SK-N-SH treated with all-trans-retinoic acid at 6 μM for 48 hours (cell line): Measurements from ENCODE around the gene DBN1.

Source experiments
- ATAC-seq: fragments of 200-7000 bp; cut with Tn5 transposase; 3 replicates; pipeline ENCODE4 v1.9.1; 2020; ENCODE audit warnings: mild to moderate bottlenecking, moderate library complexity
- ARNTL ChIP-seq: fragments of 450-650 bp; formaldehyde crosslinking; IDR thresholded peaks from 2 replicates; pipeline ENCODE4 v1.5.0; 2020; ENCODE audit warnings: low read depth, mild to moderate bottlenecking, moderate library complexity, borderline replicate concordance
- BACH2 ChIP-seq: fragments of 250-450 bp; sonication (Bioruptor Pico); IDR thresholded peaks from 2 replicates; pipeline ENCODE4 v1.9.0; 2021; ENCODE audit warnings: mild to moderate bottlenecking, borderline replicate concordance
- CSDC2 ChIP-seq: fragments of 250-450 bp; sonication (Bioruptor Pico); IDR thresholded peaks from 2 replicates; pipeline ENCODE4 v1.5.0; 2020; ENCODE audit warnings: mild to moderate bottlenecking, moderate library complexity
- ESRRG ChIP-seq: fragments of 250-450 bp; sonication (Bioruptor Pico); IDR thresholded peaks from 2 replicates; pipeline ENCODE4 v1.6.1; 2021; ENCODE audit warnings: mild to moderate bottlenecking
- ISL1 ChIP-seq: fragments of 250-450 bp; sonication (Bioruptor Pico); IDR thresholded peaks from 2 replicates; pipeline ENCODE4 v2.1.2; 2022; ENCODE audit warnings: mild to moderate bottlenecking, moderate library complexity
- PPARA ChIP-seq: fragments of 250-450 bp; sonication (Bioruptor Pico); IDR thresholded peaks from 2 replicates; pipeline ENCODE4 v1.5.0; 2020; ENCODE audit warnings: mild to moderate bottlenecking, borderline replicate concordance
- RARB ChIP-seq: fragments of 250-450 bp; sonication (Bioruptor Pico); IDR thresholded peaks from 2 replicates; pipeline ENCODE4 v1.8.0; 2021; ENCODE audit warnings: mild to moderate bottlenecking, moderate library complexity
- SNAI2 ChIP-seq: fragments of 250-450 bp; sonication (Bioruptor Pico); IDR thresholded peaks from 2 replicates; pipeline ENCODE4 v1.5.0; 2020; ENCODE audit warnings: mild to moderate bottlenecking, moderate library complexity
- TCF4 ChIP-seq: fragments of 250-450 bp; sonication (Bioruptor Pico); IDR thresholded peaks from 2 replicates; pipeline ENCODE4 v1.8.0; 2021; ENCODE audit warnings: mild to moderate bottlenecking, moderate library complexity, borderline replicate concordance
- ZC3H10 ChIP-seq: fragments of 250-450 bp; sonication (Bioruptor Pico); IDR thresholded peaks from 2 replicates; pipeline ENCODE4 v1.5.1; 2021; ENCODE audit warnings: mild to moderate bottlenecking, moderate library complexity
- ZFP3 ChIP-seq: fragments of 250-450 bp; sonication (Bioruptor Pico); IDR thresholded peaks from 2 replicates; pipeline ENCODE4 v1.5.0; 2020; ENCODE audit warnings: mild to moderate bottlenecking, moderate library complexity
- ZFP30 ChIP-seq: fragments of 450-650 bp; formaldehyde crosslinking; IDR thresholded peaks from 2 replicates; pipeline ENCODE4 v1.5.0; 2022; ENCODE audit warnings: mild to moderate bottlenecking, moderate library complexity
- ZNF565 ChIP-seq: fragments of 450-650 bp; formaldehyde crosslinking; conservative IDR thresholded peaks from 2 replicates; pipeline ENCODE4 v1.5.0; 2020; ENCODE audit warnings: low read depth, mild to moderate bottlenecking, moderate library complexity
- ZNF70 ChIP-seq: fragments of 450-650 bp; formaldehyde crosslinking; IDR thresholded peaks from 2 replicates; pipeline ENCODE4 v1.5.0; 2020; ENCODE audit warnings: mild to moderate bottlenecking, moderate library complexity
- ZNF8 ChIP-seq: fragments of 450-650 bp; formaldehyde crosslinking; IDR thresholded peaks from 2 replicates; pipeline ENCODE4 v1.5.0; 2020; ENCODE audit warnings: mild to moderate bottlenecking, moderate library complexity
- TF ChIP-seq, protein P1 (sequence below): fragments of 250-450 bp; sonication (Bioruptor Pico); IDR thresholded peaks from 2 replicates; pipeline ENCODE4 v1.8.0; 2020; ENCODE audit warnings: mild to moderate bottlenecking, moderate library complexity, borderline replicate concordance
- TF ChIP-seq, protein P2 (sequence below): fragments of 250-450 bp; sonication (Bioruptor Pico); IDR thresholded peaks from 2 replicates; pipeline ENCODE4 v1.5.1; 2021; ENCODE audit warnings: mild to moderate bottlenecking, moderate library complexity
- TF ChIP-seq, protein P3 (sequence below): fragments of 250-450 bp; sonication (Bioruptor Pico); IDR thresholded peaks from 2 replicates; pipeline ENCODE4 v1.8.0; 2021; ENCODE audit warnings: low read depth, mild to moderate bottlenecking, moderate library complexity, borderline replicate concordance
- TF ChIP-seq, protein P4 (sequence below): fragments of 250-450 bp; sonication (Bioruptor Pico); IDR thresholded peaks from 2 replicates; pipeline ENCODE4 v1.5.1; 2020; ENCODE audit warnings: low read depth, mild to moderate bottlenecking, moderate library complexity
- TF ChIP-seq, protein P5 (sequence below): fragments of 250-450 bp; sonication (Bioruptor Pico); IDR thresholded peaks from 2 replicates; pipeline ENCODE4 v1.5.0; 2020; ENCODE audit warnings: mild to moderate bottlenecking, moderate library complexity

DBN1 gene

DNA sequence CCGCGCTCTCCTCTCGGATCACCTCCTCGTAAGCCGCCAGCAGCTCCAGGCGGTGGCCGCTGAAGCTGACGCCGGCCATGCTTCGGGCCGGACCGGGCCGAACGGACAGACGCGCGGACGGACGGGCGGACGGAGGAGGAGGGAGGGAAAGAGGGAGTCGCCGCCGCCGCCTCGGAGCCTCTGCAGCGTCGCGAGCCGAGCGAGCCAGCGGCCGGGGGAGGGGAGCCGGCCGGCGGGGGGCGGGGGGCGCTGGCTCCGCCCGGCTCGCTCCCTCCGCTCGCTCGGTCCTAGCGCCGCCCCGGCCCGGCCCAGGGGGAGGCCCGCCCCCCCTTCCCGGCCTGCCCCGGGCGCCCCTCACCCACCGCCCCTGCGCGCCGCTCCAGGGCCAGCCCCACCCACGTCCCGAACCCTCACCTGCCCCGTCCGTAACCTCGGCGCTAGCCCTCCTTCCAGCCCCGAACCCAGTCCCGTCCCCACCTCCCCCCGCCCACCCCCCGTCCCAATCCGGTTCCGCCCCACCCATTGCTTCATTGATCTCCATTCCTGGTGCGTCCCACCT is at the start of gene DBN1:
DBN1 (minus strand) TSS at position 192 of the 559 bp plus-strand sequence; CDS start at position 79, 113 bp downstream.
- no peak for TF ChIP-seq ESRRG (CRISPR knock-in tag)
- TF ChIP-seq PPARA (CRISPR knock-in tag): no peak
- no peak for TF ChIP-seq SNAI2
- no peak for TF ChIP-seq ZFP30
- no peak for TF ChIP-seq ZC3H10 (CRISPR knock-in tag)
- TF ChIP-seq ZNF8 (CRISPR knock-in tag): no peak
- TF ChIP-seq ARNTL: no peak
- no peak for TF ChIP-seq ZNF70
- TF ChIP-seq, protein P1, sequence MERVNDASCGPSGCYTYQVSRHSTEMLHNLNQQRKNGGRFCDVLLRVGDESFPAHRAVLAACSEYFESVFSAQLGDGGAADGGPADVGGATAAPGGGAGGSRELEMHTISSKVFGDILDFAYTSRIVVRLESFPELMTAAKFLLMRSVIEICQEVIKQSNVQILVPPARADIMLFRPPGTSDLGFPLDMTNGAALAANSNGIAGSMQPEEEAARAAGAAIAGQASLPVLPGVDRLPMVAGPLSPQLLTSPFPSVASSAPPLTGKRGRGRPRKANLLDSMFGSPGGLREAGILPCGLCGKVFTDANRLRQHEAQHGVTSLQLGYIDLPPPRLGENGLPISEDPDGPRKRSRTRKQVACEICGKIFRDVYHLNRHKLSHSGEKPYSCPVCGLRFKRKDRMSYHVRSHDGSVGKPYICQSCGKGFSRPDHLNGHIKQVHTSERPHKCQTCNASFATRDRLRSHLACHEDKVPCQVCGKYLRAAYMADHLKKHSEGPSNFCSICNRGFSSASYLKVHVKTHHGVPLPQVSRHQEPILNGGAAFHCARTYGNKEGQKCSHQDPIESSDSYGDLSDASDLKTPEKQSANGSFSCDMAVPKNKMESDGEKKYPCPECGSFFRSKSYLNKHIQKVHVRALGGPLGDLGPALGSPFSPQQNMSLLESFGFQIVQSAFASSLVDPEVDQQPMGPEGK: no peak
- TF ChIP-seq ZNF565 (CRISPR knock-in tag): no peak
- TF ChIP-seq, protein P2, sequence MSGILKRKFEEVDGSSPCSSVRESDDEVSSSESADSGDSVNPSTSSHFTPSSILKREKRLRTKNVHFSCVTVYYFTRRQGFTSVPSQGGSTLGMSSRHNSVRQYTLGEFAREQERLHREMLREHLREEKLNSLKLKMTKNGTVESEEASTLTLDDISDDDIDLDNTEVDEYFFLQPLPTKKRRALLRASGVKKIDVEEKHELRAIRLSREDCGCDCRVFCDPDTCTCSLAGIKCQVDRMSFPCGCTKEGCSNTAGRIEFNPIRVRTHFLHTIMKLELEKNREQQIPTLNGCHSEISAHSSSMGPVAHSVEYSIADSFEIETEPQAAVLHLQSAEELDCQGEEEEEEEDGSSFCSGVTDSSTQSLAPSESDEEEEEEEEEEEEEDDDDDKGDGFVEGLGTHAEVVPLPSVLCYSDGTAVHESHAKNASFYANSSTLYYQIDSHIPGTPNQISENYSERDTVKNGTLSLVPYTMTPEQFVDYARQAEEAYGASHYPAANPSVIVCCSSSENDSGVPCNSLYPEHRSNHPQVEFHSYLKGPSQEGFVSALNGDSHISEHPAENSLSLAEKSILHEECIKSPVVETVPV (CRISPR knock-in tag): no peak
- peak; percentile 41 for ATAC-seq

DNA sequence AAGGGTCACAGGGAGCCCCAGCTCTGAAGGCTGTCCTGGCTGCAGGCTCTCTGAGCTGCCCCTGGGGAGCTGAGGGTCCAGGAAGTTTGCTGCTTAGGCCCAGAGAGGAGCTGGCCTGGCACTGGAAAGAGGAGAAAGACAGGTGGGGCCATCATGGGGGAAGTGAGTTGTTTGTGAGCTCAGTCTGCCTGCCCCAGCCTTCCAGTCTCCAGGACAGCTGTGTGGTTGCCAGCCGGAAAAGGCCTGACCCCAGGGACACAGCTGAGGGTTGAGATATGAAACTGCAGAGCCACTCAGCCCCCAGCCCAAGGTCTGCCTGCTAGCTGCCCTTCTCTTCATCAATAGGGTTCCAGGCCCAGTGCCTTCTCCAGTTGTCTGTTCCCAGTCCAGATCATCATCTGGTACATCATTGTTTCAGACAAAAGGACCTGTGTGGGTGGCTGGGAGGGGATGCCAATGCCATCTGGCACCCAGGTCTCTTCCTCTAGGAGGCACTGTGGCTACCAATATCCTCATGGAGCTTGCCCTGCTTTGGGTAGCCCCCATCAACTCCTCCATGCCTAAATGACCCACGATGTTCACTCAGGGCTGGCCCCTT is 47.6 kb upstream of the DBN1 start:
- TF ChIP-seq, protein P3, sequence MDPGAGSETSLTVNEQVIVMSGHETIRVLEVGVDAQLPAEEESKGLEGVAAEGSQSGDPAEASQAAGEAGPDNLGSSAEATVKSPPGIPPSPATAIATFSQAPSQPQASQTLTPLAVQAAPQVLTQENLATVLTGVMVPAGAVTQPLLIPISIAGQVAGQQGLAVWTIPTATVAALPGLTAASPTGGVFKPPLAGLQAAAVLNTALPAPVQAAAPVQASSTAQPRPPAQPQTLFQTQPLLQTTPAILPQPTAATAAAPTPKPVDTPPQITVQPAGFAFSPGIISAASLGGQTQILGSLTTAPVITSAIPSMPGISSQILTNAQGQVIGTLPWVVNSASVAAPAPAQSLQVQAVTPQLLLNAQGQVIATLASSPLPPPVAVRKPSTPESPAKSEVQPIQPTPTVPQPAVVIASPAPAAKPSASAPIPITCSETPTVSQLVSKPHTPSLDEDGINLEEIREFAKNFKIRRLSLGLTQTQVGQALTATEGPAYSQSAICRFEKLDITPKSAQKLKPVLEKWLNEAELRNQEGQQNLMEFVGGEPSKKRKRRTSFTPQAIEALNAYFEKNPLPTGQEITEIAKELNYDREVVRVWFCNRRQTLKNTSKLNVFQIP (CRISPR knock-in tag): no peak
- TF ChIP-seq ZC3H10 (CRISPR knock-in tag) (no peak), ARNTL (no peak), SNAI2 (no peak), ZFP30 (no peak), ZNF8 (CRISPR knock-in tag) (no peak), PPARA (CRISPR knock-in tag) (no peak), CSDC2 (CRISPR knock-in tag) (no peak), BACH2 (CRISPR knock-in tag) (no peak), ESRRG (CRISPR knock-in tag) (no peak), TCF4 (CRISPR knock-in tag) (no peak), ISL1 (no peak), RARB (CRISPR knock-in tag) (no peak), ZFP3 (CRISPR knock-in tag) (no peak)
- TF ChIP-seq, protein P1: no peak
- TF ChIP-seq, protein P4, sequence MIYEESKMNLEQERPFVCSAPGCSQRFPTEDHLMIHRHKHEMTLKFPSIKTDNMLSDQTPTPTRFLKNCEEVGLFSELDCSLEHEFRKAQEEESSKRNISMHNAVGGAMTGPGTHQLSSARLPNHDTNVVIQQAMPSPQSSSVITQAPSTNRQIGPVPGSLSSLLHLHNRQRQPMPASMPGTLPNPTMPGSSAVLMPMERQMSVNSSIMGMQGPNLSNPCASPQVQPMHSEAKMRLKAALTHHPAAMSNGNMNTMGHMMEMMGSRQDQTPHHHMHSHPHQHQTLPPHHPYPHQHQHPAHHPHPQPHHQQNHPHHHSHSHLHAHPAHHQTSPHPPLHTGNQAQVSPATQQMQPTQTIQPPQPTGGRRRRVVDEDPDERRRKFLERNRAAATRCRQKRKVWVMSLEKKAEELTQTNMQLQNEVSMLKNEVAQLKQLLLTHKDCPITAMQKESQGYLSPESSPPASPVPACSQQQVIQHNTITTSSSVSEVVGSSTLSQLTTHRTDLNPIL (CRISPR knock-in tag): no peak
- TF ChIP-seq, protein P2 (CRISPR knock-in tag): no peak
- TF ChIP-seq, protein P5, sequence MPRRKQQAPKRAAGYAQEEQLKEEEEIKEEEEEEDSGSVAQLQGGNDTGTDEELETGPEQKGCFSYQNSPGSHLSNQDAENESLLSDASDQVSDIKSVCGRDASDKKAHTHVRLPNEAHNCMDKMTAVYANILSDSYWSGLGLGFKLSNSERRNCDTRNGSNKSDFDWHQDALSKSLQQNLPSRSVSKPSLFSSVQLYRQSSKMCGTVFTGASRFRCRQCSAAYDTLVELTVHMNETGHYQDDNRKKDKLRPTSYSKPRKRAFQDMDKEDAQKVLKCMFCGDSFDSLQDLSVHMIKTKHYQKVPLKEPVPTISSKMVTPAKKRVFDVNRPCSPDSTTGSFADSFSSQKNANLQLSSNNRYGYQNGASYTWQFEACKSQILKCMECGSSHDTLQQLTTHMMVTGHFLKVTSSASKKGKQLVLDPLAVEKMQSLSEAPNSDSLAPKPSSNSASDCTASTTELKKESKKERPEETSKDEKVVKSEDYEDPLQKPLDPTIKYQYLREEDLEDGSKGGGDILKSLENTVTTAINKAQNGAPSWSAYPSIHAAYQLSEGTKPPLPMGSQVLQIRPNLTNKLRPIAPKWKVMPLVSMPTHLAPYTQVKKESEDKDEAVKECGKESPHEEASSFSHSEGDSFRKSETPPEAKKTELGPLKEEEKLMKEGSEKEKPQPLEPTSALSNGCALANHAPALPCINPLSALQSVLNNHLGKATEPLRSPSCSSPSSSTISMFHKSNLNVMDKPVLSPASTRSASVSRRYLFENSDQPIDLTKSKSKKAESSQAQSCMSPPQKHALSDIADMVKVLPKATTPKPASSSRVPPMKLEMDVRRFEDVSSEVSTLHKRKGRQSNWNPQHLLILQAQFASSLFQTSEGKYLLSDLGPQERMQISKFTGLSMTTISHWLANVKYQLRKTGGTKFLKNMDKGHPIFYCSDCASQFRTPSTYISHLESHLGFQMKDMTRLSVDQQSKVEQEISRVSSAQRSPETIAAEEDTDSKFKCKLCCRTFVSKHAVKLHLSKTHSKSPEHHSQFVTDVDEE (CRISPR knock-in tag): no peak
- ATAC-seq: no peak
